T-helper 2 cell (primary cell): ENCODE results near the gene SHC3.

Experiments used
- DNase-seq, 5 experiments: peaks; one replicate each; pipeline versions ENCODE4 v3.0.0 to v3.0.0-alpha.2; 2012 to 2022

SHC3 gene

GRCh38 chr9:89049646-89050045, 129.0 kb downstream of the SHC3 start:
- no peak for DNase-seq

GRCh38 chr9:89048616-89049015, 130.0 kb downstream of the SHC3 start:
- no peak for DNase-seq

- DNase-seq: no peak
Measured at GRCh38 chr9:89047667-89048066, 131.0 kb downstream of the SHC3 start.

- no peak for DNase-seq
Measured at GRCh38 chr9:89046832-89047231, 131.8 kb downstream of the SHC3 start.

- DNase-seq: no peak
Measured at GRCh38 chr9:89044881-89045280, 133.7 kb downstream of the SHC3 start.

- DNase-seq: no peak
Measured at GRCh38 chr9:89044104-89044503, 134.5 kb downstream of the SHC3 start.

GRCh38 chr9:89042984-89043383, 135.6 kb downstream of the SHC3 start:
- DNase-seq: no peak

- DNase-seq: no peak
Measured at GRCh38 chr9:89039664-89040063, 139.0 kb downstream of the SHC3 start.

- no peak for DNase-seq
Measured at GRCh38 chr9:89039104-89039465, 139.5 kb downstream of the SHC3 start.

GRCh38 chr9:89038382-89039103, 140.1 kb downstream of the SHC3 start:
- DNase-seq: no peak

- no peak for DNase-seq
Measured at GRCh38 chr9:89037891-89038290, 140.7 kb downstream of the SHC3 start.

GRCh38 chr9:89037346-89037745, 141.3 kb downstream of the SHC3 start:
- DNase-seq: no peak

GRCh38 chr9:89036891-89037290, 141.7 kb downstream of the SHC3 start:
- no peak for DNase-seq

- no peak for DNase-seq
Measured at GRCh38 chr9:89036383-89036782, 142.2 kb downstream of the SHC3 start.

- no peak for DNase-seq
Measured at GRCh38 chr9:89032661-89033060, 146.0 kb downstream of the SHC3 start.

GRCh38 chr9:89032173-89032572, 146.4 kb downstream of the SHC3 start:
- DNase-seq: no peak

GRCh38 chr9:89029788-89030187, 148.8 kb downstream of the SHC3 start:
- no peak for DNase-seq

GRCh38 chr9:89026876-89027275, 151.7 kb downstream of the SHC3 start:
- DNase-seq: no peak

GRCh38 chr9:89025553-89025952, 153.1 kb downstream of the SHC3 start:
- no peak for DNase-seq

- DNase-seq: no peak
Measured at GRCh38 chr9:89024727-89025126, 153.9 kb downstream of the SHC3 start.

- no peak for DNase-seq
Measured at GRCh38 chr9:89023740-89024139, 154.9 kb downstream of the SHC3 start.

- DNase-seq: no peak
Measured at GRCh38 chr9:89022902-89023301, 155.7 kb downstream of the SHC3 start.

- DNase-seq: no peak
Measured at GRCh38 chr9:89022001-89022759, 156.4 kb downstream of the SHC3 start.

GRCh38 chr9:89021154-89021803, 157.3 kb downstream of the SHC3 start:
- no peak for DNase-seq
